Stimulated activated CD4-positive, alpha-beta T cell treated with anti-CD3 and anti-CD28 coated beads, Interleukin-1b, Interleukin-23, amount 100 ng/mL, for 48 hours (primary cell): Measurements from ENCODE around the gene IDI1.
"Not testable (repeated sequence)": the region's sequence is repeated elsewhere in the genome, so short reads cannot be mapped to it uniquely, and the experiment has no call there.

ENCODE experiments used
- DNase-seq: peaks from one replicate; pipeline ENCODE4 v3.0.0-alpha.2; 2020

IDI1 gene

DNA sequence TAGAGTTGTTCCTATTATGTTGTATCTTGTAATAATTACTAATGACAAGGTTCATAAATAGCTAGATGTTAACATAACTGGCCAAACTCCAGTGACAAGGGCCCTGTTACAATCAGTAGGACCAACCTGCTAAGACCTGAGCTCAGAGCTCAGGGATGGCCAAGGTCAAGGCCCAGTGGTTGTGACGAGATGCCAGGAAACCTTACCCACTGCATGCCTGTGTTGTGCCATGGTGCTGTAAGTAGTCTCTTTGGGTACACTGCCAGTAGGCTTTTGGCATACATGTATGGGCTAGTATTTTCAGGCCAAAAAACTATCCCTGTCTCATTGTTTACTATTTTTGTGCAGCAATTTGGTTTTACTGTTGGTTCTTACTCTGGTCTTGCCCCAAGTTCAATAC lies 15.3 kb downstream of the IDI1 start:
- DNase-seq, result no peak

DNA sequence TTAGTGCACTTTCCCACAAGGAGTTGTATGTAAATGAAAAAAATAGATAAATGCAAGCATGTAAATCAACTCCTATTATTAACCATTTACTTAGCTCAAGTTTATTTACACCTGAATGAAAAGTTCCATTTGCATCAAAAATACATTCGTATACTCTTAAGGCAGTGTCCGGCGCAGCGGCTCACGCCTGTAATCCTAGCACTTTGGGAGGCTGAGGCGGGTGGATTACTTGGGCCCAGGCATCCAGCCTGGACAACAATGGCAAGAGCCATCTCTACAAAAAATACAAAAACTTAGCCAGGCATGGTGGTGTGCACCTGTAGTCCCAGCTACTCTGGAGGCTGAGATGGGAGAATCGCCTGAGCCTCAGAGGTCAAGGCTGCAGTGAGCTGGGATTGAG lies 19.1 kb downstream of the IDI1 start:
- no peak for DNase-seq

DNA sequence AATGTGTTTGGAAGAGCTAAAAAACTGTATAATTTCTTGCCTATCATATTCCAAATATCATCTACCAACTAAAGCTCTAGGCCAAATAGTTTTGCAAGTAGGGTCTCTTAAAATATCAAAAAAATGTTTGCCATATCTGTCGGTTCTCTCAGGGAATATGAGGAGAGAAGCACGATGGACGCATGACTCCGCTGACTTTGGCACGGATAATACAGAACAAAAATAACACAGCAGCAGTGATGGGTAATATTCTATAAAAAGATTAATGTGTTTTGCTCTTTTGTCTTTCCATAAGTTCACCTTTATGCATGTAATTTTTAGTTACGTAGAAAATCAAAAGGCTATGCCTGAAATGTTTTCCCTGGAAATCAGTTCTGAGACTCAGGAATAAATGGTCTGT lies 22.3 kb downstream of the IDI1 start:
- no peak for DNase-seq

DNA sequence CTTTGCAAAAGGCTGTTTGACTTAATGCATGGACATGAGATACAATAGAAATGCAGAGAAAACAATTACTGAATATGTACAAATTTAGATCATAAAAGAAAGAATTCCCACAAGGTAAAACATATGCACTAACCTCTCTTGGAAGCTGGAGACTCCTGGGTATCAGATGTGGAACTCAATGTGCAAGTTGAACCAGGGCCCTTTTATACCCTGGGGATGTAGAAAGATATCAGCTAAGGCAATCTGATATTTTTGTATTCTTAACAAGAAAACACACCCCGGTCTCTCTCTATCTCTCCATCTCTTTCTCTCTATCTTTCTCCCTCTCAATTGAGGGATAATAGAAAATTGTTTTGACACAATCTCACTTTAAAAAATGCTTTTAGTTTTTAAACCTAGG lies 23.2 kb downstream of the IDI1 start, which contains the start of gene IDI2:
IDI2 (minus strand) TSS at position 177 of the 400 bp plus-strand sequence. CDS start 1,136 bp downstream, outside the sequence.
- DNase-seq, result no peak

DNA sequence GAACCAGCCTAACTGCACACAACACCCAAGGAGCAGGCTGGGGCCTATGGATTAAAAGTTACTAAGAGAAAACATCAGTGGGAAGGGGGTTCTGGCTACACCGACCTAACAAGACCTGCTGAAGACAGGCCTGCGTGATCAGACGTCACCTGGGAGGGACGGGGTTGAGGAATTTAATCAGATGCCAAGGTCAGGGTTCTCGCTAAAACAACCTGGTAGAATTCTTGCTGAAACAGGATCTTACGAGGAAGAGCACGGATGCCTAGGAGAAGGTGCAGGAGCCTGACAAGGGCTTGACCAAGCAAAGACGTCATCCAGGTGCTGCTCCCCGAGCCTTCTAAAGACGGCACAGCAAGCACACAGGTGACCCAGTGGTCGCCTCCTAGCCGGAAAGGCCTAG lies 24.8 kb downstream of the IDI1 start:
- DNase-seq, result no peak

DNA sequence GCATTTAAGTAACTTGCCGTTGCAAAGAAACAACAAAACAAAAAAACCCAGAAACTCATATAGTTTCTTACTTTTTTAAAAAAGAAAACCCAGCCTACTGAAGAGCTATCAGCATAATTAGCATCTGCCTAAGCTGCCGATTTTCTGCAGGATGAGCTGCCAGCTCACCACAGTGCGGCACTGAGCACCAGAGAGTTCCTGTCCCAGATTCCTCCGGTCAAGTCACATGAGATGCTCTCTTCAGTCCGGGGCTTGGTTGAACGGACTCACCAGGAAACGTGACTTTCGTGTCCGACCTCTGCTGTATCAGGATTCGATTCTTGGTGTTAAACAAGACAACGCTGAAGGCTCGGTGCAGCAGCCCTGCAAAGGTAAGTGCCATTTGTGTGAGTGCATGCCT lies 26.5 kb downstream of the IDI1 start:
- DNase-seq, result no peak

DNA sequence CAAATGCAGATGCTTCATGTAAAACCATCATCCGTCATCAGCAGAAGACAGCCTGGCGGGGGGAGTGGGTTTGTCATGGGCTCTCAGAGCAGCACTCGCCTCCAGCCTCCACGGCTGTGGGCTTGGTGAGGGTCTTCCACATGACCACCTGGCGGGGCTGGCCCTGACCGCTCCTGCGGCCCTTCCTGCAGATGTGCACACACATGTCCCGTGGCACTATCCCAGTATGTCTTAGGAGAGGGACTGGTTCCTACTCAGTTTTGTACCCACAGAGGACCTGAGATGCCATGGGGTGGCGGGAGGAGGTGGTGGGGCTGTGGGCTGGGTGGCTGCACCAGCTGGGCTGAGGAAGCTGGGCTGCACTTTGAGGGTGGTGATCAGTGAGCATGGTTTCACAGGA lies 28.0 kb downstream of the IDI1 start:
- DNase-seq, result no peak

DNA sequence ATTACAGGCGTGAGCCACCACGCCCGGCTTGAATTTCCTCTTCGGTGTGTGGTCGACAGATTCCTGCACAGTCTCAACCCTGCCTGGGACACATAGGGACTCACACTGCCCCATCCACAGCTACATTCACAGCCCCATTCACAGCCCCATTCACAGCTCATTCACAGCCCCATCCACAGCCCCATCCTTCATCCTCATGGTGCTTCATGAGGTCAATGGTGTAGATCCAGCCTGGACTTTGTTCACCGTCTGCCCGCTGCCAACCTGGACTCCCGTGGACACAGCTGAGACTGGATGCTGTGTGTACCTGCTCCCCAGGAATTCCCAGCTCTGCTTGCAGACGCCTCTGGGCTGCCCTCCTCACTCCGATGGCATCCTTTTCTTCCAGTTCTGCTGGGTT lies 28.5 kb downstream of the IDI1 start:
- no peak for DNase-seq

DNA sequence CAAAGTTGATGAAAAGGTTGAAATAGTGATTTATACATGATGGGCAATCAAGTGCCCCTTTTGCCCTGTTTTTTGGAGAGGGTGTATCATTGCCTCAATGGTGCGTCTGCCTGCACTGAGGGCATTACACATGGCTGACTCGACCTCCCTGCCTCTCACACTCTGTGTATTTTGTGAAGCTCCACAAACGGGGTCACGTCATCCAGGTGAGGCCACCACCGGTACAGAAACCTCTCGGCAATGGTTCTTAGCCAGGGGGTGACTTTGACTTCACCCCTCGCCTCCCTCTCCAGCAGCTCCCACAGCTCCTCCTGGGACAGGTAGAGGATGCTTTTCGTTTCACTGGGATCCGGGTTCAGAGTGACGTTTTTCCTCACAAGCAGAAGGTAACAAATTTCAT lies 29.6 kb downstream of the IDI1 start:
- no peak for DNase-seq

DNA sequence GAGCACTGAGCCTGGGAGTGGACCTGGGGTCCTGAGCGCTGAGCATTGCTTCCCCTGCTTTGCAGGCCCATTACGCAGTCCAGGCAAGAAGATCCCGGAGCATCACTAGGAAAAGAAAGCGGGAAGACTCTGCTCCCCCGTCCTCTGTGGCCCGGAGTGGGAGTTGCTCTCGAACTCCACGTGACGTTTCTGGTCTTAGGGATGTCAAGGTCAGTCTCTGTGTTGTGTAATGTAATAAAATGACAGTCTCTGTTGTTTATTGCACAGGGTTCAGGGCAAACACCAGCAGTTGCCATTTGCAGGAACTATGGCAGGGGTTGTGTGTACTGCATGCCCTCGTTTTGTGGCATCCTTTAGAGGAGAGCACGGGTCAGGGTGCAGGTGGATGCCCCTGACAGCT lies 33.2 kb downstream of the IDI1 start:
- no peak for DNase-seq

DNA sequence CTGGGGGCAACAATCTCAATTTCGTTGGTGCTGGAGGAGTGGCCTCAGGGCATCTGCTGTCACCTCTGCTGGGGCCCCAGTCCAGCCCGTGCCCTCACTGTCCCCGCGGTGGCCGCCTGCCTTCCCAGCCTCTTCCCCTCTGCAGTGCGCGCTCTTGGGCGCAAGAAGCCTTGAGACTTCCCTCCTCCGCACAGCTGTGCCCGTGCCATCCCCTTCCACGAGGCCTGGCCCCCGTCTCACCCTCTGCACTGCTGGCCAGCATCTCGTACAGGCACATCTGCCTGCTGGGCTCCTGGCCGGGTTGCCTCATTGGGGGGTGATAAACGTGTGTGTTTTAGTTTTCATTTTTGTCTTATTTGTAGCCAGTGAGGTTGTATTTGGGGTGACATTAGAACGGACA lies 37.2 kb downstream of the IDI1 start:
- DNase-seq, result no peak

DNA sequence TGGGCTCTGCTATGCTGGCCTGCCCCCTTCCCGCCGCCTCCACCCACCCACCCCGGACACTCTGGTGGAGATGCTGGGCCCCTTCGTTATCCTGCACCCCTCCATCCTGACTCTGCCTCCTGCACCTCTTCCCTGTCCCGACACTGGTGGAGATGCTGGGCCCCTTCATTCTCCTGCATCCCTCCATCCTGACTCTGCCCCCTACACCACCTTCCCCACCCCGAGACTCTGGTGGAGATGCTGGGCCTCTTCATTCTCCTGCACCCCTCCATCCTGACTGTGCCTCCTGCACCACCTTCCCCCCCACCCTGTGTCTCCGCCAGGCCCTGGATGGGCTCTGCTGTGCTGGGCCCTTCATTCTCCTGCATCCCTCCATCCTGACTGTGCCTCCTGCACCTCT lies 38.2 kb downstream of the IDI1 start:
- no peak for DNase-seq

DNA sequence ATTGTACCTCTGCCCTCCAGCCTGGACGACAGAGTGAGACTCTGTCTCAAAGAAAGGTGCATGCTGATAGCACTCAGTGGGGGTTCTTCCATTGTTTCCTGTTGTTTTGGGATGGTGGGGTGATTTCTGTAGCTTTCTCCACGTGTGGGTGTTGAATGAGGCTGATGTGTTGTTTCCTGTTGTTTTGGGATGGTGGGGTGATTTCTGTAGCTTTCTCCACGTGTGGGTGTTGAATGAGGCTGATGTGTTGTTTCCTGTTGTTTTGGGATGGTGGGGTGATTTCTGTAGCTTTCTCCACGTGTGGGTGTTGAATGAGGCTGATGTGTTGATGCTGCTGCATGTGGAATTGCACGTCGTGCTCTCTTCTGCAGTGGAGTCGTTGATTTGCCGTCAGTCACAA lies 39.0 kb downstream of the IDI1 start:
- DNase-seq, result not testable (repeated sequence)

DNA sequence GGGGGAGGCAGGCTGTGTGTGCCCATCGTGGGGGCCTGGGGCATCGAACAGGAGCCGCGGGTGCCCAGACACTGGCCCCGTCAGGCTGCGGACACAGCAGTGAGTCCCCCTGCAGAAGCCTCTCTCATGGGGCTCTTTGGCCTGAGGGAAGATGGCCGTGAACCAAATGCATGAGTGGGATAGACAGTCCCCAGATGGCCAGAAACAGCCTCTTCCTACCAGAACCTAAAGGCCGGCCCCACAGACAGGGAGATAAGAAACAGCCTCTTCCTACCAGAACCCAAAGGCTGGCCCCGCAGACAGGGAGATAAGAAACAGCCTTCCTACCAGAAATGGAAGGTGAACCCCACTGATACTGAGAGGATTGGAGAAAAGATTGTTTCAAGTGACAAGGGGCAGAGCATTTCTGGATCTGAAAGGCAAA lies 39.8 kb downstream of the IDI1 start:
- no peak for DNase-seq

DNA sequence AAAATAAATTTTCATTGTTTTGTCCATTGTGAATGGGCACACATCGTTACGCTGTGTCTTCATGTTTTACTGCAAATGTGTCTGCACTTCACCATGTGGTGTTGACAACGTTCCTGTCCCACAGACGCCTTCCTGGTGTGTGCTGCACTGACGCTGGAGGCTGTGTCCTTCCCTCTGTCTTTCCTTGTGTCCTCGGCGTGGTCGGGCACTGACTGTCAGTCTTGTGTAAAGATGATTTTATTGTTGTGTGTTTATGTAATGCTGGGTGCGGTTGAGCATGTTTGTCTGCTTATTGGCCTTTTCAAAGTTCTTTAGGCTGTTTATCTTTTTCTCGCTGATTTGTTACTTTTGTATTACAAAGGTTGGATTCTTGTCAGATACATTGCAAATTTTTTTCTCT lies 41.3 kb downstream of the IDI1 start:
- DNase-seq, result no peak

DNA sequence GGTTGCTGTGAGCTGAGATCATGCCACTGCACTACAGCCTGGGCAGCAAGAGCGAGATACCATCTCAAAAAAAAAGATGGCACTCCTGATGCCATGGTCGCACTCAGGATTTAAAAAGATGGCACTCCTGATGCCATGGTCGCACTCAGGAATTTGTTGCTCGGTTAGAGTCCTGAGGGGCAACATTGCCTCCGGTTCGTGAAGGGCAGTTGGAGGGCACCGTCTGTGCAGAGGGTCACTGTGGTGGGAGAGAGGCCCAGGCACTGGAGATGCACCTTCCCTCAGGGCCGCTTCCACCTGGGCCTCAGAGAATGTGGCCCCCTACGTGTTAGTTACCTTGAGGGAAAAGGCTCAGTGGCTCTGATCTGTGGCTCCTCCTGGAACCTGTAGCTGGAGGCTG lies 42.3 kb downstream of the IDI1 start:
- no peak for DNase-seq

DNA sequence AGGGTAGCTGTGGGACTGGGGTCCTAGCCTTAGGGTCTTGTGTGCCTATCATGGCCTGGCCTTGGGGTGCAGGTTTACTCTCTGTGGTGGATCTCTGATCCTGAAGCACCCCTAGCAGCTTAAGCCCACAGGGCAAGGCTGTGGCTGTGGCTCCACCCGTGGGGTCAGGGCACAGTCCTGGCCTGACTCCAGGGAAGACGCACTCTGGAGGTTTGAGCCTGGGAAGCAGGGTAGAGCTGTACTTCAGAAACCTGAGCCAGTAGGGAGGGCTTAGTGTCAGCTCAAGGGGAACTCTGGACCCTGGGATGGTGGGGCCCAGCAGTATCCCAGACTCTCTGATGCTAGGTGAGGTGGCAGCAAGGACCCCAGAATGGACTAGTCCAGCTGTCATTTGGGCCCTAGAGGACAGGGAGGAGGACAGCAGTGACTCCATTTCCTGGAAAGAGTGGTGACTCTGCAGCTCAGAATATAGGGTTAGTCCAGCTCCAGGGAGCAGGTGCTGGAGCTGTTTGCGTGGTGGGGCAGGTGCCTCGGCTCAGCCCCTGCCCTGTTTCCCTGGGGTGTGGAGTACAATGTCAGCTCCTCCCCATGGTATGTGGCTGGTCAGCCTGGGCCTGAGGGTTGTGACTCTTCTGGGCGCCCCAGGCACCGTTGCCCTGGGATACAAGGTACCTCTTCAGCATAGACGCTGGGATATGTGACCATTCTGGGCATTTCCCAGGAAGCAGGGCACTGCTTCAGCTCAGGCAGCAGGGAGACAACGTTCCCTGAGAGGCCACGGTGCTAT lies 44.8 kb downstream of the IDI1 start:
- no peak for DNase-seq

DNA sequence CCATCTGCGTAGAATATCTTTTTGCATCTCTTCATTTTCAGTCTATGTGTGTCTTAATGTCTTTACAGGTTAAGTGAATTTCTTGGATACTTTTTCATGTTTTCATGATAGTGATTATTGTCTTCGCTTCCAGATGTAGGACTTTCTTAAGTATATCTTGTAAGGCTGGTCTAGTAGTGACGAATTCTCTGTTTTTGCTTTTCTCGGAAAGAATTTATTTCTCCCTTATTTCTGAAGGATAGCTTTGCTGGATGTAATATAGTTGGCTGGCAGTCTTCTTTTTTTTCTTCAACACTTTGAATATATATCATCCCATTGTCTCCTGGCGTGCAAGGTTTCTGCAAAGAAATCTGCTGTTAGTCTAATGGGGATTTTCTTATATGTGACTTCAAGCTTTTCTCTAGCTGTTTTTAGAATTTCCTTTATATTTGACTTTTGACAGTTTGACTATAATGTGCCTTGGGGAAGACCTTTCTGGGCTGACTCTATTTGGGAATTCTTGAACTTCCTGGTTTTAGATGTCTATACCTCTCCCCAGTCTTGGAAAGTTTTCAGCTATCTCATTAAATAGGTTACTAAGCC lies 46.4 kb downstream of the IDI1 start:
- DNase-seq, result no peak

DNA sequence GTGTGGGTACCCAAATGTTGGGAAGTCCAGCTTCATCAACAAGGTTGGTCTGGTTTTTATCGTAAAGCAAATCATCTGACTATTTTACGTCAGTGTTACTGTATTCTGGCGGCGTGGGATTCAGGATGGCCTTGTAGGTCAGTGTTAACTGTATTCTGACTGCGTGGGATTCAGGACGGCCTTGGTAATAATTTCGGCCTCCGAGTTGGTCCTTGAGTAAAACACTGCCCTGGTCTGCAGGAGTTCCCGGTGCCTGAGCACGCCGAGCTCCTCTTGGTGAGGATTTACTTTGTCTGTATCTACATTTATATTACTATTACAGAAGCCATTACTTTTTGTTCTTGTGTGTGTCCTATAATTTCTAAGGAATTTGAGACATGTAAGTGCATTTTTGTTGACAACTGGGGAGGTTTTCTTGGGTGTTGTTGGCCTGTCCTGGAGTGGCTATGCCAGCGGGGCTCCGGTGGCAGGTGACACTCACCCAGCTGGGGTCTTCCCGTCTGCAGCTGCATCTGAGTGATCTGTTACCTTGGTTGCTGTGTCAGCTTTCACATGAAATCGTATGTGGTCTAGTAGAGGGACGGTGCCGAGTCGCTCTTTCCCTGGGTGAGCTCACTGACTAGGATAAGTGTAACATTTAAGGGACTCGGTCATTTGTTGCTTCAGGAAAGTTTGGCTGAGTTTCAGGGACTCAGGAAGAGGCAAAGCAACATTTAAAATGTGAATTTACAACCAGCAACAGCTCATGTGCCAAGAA lies 51.5 kb downstream of the IDI1 start:
- DNase-seq, result no peak

DNA sequence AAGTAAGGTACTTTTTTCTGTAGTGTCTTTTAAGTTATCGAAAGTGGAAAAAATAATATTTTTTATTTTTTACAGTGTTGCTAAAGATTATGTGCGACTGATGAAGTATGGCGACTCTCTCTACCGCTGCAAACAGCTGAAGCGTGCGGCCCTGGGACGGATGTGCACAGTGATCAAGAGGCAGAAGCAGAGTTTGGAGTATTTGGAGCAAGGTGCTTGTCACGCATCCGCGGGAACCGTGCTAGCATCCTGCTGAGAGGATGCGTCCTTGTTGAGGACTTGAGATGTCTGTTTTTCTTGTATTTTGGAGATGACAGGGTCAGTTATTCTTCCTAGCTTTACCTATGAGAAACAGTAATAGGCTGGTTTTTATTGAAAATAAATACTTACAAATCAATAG lies 52.9 kb downstream of the IDI1 start:
- no peak for DNase-seq

DNA sequence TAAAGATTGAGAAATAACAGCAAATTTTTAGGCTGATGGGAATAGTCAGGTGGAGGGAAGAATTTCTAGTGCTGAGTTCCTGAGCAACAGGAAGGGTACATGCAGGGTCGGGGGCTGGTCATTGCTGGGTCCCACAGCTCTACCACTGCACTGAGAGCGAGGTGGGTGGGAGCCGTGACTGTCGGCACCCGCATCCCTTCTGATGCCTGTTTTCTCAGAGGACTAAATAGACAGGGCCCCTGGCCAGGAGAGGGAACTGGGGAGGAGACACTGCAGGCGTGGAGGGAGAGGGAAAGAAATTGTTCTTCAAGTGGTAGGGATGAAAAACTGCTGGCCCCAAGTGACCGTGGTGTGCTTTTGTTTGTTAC lies 53.4 kb downstream of the IDI1 start:
- DNase-seq, result no peak

DNA sequence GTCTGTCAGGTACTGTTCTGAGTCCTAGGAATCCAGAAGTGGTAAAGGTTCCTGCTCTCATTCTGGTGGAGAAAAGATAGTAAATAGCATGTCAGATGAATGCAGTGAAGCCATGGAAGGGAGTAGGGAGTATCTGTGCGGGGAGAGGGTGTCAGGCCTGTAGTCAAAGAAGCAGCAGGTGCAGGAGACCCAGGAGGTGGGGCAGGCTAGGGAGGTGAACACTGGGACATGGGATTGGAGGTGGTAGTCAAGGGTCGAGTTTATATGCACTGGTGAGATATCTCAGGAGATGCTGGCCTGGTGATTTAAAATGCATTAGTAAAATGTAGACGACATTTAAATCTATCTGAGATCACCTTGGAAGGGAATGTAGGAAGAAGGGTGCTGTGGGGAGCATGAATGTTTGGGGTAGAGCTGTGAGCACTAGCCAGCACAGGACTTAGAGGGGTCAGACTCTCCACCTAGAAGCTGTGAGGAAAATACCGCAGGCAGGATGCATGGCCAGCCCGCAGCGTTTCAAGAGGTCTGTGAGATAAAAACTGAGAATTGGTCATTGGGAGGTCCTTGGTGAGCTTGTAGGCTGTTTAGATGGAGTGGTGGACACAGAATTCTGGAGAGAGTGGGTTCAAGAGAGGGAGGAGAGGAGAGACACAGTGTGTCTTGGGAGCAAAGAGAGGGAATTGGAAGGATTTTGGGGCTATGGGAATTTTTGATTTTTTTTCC lies 53.9 kb downstream of the IDI1 start:
- no peak for DNase-seq

DNA sequence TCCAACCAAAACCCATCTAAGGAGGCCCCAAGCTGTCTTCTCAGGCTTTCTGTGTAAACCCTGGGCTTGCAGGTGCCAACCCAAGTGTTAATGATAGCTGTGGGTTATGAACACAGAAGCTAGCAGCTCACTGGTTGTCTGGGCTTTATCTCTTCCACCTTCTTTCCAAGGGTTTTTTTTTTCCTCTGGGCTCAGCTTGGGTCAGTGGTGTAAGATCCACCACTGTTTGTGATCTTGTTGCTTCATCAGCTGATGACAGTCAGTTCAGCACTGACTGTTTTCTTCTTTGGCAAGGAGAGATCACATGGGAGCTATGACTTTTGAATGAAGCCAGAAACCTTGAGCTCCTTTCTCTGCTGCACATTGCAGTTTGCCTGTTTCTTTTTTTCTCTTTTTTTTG lies 56.0 kb downstream of the IDI1 start:
- no peak for DNase-seq

DNA sequence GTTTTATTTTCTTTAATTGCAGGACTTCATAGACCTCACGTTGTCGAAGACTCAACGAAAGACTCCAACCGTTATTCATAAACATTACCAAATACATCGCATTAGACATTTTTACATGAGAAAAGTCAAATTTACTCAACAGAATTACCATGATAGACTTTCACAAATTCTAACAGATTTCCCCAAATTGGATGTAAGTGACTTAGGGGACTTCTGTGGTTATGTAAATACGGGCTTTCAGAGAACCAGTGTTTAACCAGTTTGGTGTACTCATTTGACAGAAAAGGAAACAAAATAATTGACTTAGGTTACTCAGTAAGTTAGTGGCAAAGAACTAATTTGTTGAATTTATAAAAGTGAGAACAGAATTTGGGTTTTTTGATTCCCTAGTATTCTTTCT lies 56.5 kb downstream of the IDI1 start:
- DNase-seq, result no peak
